Measurements from ENCODE around the gene GDF7. TPM values are rescaled to one million over a fixed set of nuclear protein-coding genes. Genes with fewer than 3 reads are reported as not detected.

The GDF7 gene
- total RNA-seq: under 1 TPM; under 0.01 to 0.42 (median 0.13) TPM

DNA sequence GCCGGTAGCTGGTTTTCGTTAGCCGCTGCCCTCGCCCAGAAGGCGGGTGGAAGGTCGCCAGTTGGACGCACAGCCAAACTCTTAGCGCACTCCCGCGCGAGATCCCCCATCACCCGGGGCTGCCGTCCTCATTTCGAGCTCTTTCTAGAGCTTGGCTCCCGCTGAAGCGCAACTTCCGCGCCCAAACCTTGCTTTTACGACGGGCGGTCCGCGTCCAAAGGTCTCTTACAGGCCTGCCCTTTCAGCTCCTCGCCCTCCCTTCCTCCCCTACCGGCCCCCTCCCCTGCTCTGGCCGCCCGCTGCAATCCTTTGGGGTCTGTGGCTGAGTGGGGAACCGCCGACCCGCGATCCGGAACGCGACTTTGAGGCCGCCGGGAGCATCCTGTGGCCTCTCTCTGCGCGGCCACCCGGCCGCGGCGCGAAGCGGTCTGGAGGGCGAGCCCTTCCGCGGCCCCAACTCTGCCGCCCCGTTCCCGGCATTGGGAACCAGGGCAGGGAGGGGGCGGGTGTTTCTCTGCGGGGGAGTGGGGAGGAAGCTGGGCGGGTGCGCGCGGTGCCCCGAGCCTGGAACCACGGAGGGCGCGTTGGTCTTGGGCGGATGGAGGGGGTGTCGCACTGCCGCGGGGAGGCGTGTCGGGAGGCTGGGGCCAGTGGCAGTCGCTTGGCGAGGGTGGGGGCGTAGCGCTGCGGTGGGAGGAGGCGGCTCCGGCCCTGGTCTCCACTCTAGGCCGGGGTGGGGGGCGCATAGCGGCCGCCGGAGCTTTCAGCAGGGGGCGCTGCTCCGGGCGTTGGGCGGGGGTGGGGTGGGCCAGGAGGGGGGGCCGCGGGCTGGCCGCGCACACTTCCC, at the start of gene GDF7:
Gene GDF7, plus strand, starts transcription at position 841 of the 847 bp plus-strand sequence. CDS start 96 bp downstream, outside the sequence.
- H3K27me3 ChIP-seq: peaks cover 47% of the 10 kb centered on the region
- H3K9me3 ChIP-seq: no peaks in the 10 kb centered on the region
- peak within 1 kb of the TSS in 1 of 3 donors; percentile 28 for H3K4me3 ChIP-seq (replicated peaks in 1 of 3)
- WGBS, 2 donors: 1 to 3% methylated on average over 19 to 37 of the region's 86 CpGs
- no peaks in the 10 kb centered on the region for H3K36me3 ChIP-seq
- intact Hi-C loops (cut with DNase I): no loop called here
- H3K27ac ChIP-seq: no peak within 1 kb of the TSS
- DNase-seq: no peak
- TF ChIP-seq, protein P1, sequence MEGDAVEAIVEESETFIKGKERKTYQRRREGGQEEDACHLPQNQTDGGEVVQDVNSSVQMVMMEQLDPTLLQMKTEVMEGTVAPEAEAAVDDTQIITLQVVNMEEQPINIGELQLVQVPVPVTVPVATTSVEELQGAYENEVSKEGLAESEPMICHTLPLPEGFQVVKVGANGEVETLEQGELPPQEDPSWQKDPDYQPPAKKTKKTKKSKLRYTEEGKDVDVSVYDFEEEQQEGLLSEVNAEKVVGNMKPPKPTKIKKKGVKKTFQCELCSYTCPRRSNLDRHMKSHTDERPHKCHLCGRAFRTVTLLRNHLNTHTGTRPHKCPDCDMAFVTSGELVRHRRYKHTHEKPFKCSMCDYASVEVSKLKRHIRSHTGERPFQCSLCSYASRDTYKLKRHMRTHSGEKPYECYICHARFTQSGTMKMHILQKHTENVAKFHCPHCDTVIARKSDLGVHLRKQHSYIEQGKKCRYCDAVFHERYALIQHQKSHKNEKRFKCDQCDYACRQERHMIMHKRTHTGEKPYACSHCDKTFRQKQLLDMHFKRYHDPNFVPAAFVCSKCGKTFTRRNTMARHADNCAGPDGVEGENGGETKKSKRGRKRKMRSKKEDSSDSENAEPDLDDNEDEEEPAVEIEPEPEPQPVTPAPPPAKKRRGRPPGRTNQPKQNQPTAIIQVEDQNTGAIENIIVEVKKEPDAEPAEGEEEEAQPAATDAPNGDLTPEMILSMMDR (IDR thresholded peaks at IDR 0.05): no peak
- no peak for TF ChIP-seq POLR2A (IDR thresholded peaks at IDR 0.05)
- peaks cover 18 to 32% of the 10 kb centered on the region in 2 donors for H3K4me1 ChIP-seq

DNA sequence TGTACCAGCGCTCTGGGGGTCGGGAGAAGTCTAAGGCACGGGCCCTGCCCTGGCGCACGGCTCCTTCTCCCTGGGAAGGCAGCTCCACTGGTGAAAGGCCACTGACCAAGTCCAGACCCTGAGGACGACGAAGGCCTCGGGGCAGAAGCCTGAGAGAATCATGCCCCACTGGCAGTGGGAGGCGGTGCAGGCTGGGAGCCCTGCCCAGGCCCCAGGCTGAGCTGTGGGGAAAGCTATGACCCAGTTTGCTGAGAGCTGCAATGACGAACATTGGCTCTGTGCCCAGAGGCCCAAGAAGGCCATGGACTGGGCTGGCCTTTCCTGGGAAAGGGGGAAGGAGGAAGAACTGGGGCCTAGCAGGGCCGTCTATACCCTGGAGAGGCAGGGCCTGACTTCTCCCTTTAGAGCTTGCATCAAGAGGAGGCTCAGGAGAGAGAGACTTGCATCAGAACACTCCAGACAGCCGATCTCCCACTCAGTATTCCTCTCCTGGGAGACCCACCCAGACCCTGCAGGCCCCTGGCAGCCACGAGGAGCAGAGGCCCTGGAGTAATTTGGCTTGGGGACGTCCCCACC, 49.0 kb upstream of the GDF7 start:
- H3K9me3 ChIP-seq: no peaks in the 10 kb centered on the region
- no peak overlapping the region for H3K4me3 ChIP-seq (replicated peaks in 1 of 3)
- peak overlapping the region; percentile 95 to 100 (median 99) for H3K27ac ChIP-seq
- WGBS, 2 donors: 26 to 37% methylated on average over 11 to 14 of the region's 14 CpGs
- peaks cover 9% of the 10 kb centered on the region in 2 donors for H3K36me3 ChIP-seq
- TF ChIP-seq, protein P1 (IDR thresholded peaks at IDR 0.05): peak; percentile 30 to 83 (median 59)
- peak; percentile 19 to 70 for TF ChIP-seq POLR2A (IDR thresholded peaks at IDR 0.05)
- peak; percentile 98 to 99 for DNase-seq
- intact Hi-C loops (cut with DNase I): no loop called here
- no peaks in the 10 kb centered on the region for H3K27me3 ChIP-seq
- H3K4me1 ChIP-seq: peaks cover 53 to 75% of the 10 kb centered on the region in 2 donors

DNA sequence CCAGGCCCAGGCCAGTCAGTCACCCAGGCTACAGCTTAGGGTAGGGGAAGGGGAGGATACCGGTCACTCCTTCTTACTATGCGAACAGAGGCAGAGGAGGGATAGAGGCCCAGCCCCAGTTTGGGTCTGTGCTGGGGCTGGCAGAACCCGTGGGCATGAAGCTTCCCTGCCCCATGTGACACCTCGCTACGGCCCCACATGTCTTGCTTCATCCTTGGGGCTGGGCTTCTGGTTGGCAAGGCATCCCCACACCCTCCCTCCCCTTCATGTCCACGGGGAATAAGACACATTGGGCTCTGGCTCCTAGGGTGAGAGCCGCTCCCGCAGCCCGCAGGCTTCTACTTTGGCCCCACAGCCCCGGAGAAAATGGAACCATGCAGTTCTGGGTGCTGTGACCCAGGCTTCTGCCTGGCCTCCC, 48.5 kb upstream of the GDF7 start:
- intact Hi-C loops (cut with DNase I): no loop called here
- Histone ChIP-seq H3K4me1 (peaks cover 53 to 71% of the 10 kb centered on the region in 2 donors), H3K27me3 (no peaks in the 10 kb centered on the region), H3K27ac (peak overlapping the region; percentile 95 to 100 (median 99)), H3K4me3 (replicated peaks in 1 of 3) (no peak overlapping the region), H3K9me3 (no peaks in the 10 kb centered on the region), H3K36me3 (peaks cover 14% of the 10 kb centered on the region in 2 donors)
- TF ChIP-seq, protein P1 (IDR thresholded peaks at IDR 0.05): no peak
- TF ChIP-seq POLR2A (IDR thresholded peaks at IDR 0.05): no peak
- peak in 1 of 2 donors; percentile 30 for DNase-seq
- WGBS, 2 donors: 50 to 71% methylated on average over 6 to 10 of the region's 10 CpGs

DNA sequence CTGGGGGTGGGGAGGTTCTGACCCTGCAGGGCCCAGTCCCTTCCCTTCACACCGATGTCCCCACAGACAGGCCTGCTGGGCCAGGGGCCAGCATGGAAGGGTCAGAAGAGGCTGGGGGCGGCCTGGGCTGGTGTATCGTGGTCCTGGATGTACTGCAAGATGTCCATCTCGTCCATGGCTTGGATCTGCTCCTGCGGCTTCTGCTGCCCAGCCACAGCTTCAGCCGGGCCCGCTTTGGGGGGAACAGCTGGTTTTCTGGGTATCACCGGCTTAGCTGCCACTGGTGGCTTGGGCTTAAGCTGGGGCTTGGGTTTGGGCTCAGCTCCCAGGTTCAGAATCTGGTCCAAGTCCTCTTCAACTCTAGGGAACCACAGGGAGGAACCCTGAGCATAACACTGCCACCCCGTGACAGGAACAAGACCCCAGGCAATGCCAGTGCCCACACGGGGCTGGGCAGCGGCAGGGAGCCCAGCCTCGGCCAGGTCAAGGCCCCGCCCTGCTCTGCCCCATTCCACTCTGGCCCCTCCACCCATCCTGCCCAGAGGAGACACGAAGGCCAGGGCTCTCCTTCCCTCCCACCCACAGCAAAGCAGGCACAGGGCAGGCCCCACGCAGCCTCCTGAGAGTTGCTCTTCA, 47.9 kb upstream of the GDF7 start:
- Histone ChIP-seq H3K4me3 (replicated peaks in 1 of 3) (no peak overlapping the region), H3K27me3 (no peaks in the 10 kb centered on the region), H3K27ac (peak overlapping the region; percentile 95 to 100 (median 99)), H3K4me1 (peaks cover 50 to 65% of the 10 kb centered on the region in 2 donors), H3K9me3 (no peaks in the 10 kb centered on the region), H3K36me3 (peaks cover 19% of the 10 kb centered on the region in 2 donors)
- no peak for TF ChIP-seq POLR2A (IDR thresholded peaks at IDR 0.05)
- TF ChIP-seq, protein P1 (IDR thresholded peaks at IDR 0.05): no peak
- 27 to 56% methylated on average over 5 to 8 of the region's 15 CpGs for WGBS, 2 donors
- intact Hi-C loops (cut with DNase I): no loop called here
- peak; percentile 39 to 51 for DNase-seq

Data from thyroid gland (tissue), 4 donors.